HepG2 (cell line): ENCODE results near the gene ZNF792. TPM values are rescaled to one million over a fixed set of nuclear protein-coding genes. Genes with fewer than 3 reads are reported as not detected.
A peak's percentile ranks its signal among the peaks of the same experiment; 100 is the strongest.

ENCODE experiments used
- ARID2 ChIP-seq: sonication (generic); formaldehyde crosslinking; IDR thresholded peaks from 2 replicates; pipeline ENCODE4 v1.8.1; 2022; ENCODE audit warnings: mild to moderate bottlenecking, missing genetic modification reagents, borderline replicate concordance
- ARNTL ChIP-seq: sonication (generic); formaldehyde crosslinking; IDR thresholded peaks from 2 replicates; pipeline ENCODE4 v1.4.0; 2020; ENCODE audit warnings: mild to moderate bottlenecking, missing genetic modification reagents
- BORCS8-MEF2B ChIP-seq: sonication (generic); formaldehyde crosslinking; IDR thresholded peaks from 2 replicates; pipeline ENCODE4 v1.8.0; 2022; ENCODE audit warnings: mild to moderate bottlenecking, missing genetic modification reagents
- KAT2B ChIP-seq: fragments of 150-350 bp; IDR thresholded peaks from 2 replicates; pipeline ENCODE4 v1.6.1; 2014; ENCODE audit warnings: low read depth, low read length, borderline replicate concordance
- KMT2A ChIP-seq: sonication (generic); formaldehyde crosslinking; IDR thresholded peaks from 2 replicates; pipeline ENCODE4 v1.4.0; 2020; ENCODE audit warnings: missing genetic modification reagents
- NR1H2 ChIP-seq: sonication (generic); formaldehyde crosslinking; IDR thresholded peaks from 2 replicates; pipeline ENCODE4 v1.8.1; 2022; ENCODE audit warnings: low read depth, missing genetic modification reagents, borderline replicate concordance
- NR2F6 ChIP-seq, 2 experiments: IDR thresholded peaks; 2 replicates each; pipeline ENCODE4 v1.6.1; 2016; ENCODE audit warnings: antibody characterized with exemption in 1 of 2, mild to moderate bottlenecking in 1 of 2
- PITX1 ChIP-seq: sonication (generic); formaldehyde crosslinking; IDR thresholded peaks from 2 replicates; pipeline ENCODE4 v1.5.1; 2020; ENCODE audit warnings: mild to moderate bottlenecking, missing genetic modification reagents
- SMC3 ChIP-seq: IDR thresholded peaks from 2 replicates; pipeline ENCODE4 v1.6.1; 2011; ENCODE audit warnings: low read length, improper control_type of control experiment
- ZNF296 ChIP-seq: sonication (generic); formaldehyde crosslinking; conservative IDR thresholded peaks from 2 replicates; pipeline ENCODE4 v1.5.0; 2020; ENCODE audit warnings: mild to moderate bottlenecking, missing genetic modification reagents
- ZNF30 ChIP-seq: sonication (generic); formaldehyde crosslinking; IDR thresholded peaks from 2 replicates; pipeline ENCODE4 v1.5.0; 2020; ENCODE audit warnings: mild to moderate bottlenecking, missing genetic modification reagents
- ZNF382 ChIP-seq: sonication (generic); formaldehyde crosslinking; IDR thresholded peaks from 2 replicates; pipeline ENCODE4 v1.5.0; 2020; ENCODE audit warnings: missing genetic modification reagents, mild to moderate bottlenecking, borderline replicate concordance
- ZNF761 ChIP-seq: sonication (generic); formaldehyde crosslinking; conservative IDR thresholded peaks from 2 replicates; pipeline ENCODE4 v1.4.0; 2020; ENCODE audit warnings: mild to moderate bottlenecking, missing genetic modification reagents
- polyA plus RNA-seq, 8 experiments: library from polyadenylated mRNA; depleted of rRNA in 3 of 8; stranded (reverse) in 7 of 8; unstranded in 1 of 8; fragments of >200 nt; fragmentation: Illumina TruSeq in 4 of 8; extraction: Trizol in 4 of 8; gene quantifications; 2 replicates each; pipeline versions ENCODE4 v1.2.1 to v1.2.3, GENCODE V29; 2011 to 2016; ENCODE audit warnings: low read depth in 4 of 8, missing spikeins in 1 of 8, mixed read lengths in 1 of 8; ENCODE audit not compliant: insufficient read depth in 1 of 8
- total RNA-seq, 5 experiments: library from RNA; depleted of rRNA; stranded (reverse); fragments of >200 nt; fragmentation: Illumina TruSeq; extraction: Trizol; gene quantifications; 2 replicates each; pipeline ENCODE4 v1.2.3, GENCODE V29; 2016; ENCODE audit warnings: low read depth in 1 of 5
- TF ChIP-seq, protein P1 (sequence below): sonication (generic); formaldehyde crosslinking; IDR thresholded peaks from 2 replicates; pipeline ENCODE4 v1.8.0; 2023; ENCODE audit warnings: mild to moderate bottlenecking, missing genetic modification reagents
- TF ChIP-seq, protein P2 (sequence below): sonication (generic); formaldehyde crosslinking; conservative IDR thresholded peaks from 2 replicates; pipeline ENCODE4 v1.4.0; 2020; ENCODE audit warnings: missing genetic modification reagents
- TF ChIP-seq, protein P3 (sequence below): sonication (generic); formaldehyde crosslinking; IDR thresholded peaks from 2 replicates; pipeline ENCODE4 v1.4.0; 2020; ENCODE audit warnings: mild to moderate bottlenecking, missing genetic modification reagents
- TF ChIP-seq, protein P4 (sequence below): IDR thresholded peaks from 2 replicates; pipeline ENCODE4 v1.6.1; 2016
- TF ChIP-seq, protein P5 (sequence below): sonication (generic); formaldehyde crosslinking; IDR thresholded peaks from 2 replicates; pipeline ENCODE4 v1.8.1; 2023; ENCODE audit warnings: mild to moderate bottlenecking, missing genetic modification reagents
- TF ChIP-seq, protein P6 (sequence below): sonication (generic); formaldehyde crosslinking; IDR thresholded peaks from 2 replicates; pipeline ENCODE4 v1.4.0; 2020; ENCODE audit warnings: mild to moderate bottlenecking, missing genetic modification reagents
- TF ChIP-seq, protein P7 (sequence below): IDR thresholded peaks from 2 replicates; pipeline ENCODE4 v1.6.1; 2016; ENCODE audit warnings: missing genetic modification reagents, missing compliant biosample characterization

ZNF792 gene
- total and polyA plus RNA-seq, 2 of the 13 experiments (the other 11 are each of a cell fraction or from before 2014, with no cell fraction given) = 5.5 to 11.5 TPM

DNA sequence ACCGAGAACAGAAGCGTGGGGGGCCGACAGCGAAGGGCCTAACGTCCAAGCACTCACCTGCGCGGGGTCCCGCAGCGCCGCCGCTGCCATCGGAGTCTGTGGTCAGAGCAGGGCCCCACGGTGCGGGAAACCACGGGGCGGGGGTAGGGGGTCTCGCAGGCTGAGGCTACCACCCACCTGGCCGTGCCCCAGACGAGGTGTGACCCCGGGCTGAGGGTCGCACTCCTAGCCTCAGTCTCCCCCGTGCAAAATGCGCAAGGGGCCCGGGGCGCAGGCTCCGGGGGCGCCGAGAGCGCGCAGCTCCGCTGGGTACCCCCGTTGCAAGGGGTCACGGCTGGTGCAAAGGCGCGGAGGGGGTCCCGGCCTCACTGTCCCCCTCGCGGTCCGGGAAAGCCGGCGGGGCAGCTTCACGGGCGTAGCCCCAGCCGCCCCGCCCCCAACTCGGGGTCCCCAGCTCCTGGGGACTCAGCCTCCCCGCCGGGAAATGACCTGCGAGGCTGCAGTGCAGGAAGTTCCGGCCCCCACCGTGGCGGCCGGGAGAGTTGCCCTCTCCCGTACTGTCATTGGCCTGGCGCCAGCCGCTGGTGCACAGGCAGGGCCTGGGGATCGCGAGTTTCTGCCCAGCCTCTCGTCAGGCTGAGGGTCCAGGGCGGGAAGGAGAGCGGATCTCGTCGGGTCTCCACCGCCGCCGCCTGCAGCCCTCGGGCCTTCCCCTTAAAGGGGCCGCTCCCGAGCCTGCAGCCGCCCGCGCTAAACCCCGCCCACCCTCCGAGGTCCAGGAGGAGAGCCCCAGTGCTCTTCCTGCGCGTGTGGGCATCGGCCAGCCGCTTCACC is at the start of gene ZNF792 (continued):
- TF ChIP-seq, protein P1, sequence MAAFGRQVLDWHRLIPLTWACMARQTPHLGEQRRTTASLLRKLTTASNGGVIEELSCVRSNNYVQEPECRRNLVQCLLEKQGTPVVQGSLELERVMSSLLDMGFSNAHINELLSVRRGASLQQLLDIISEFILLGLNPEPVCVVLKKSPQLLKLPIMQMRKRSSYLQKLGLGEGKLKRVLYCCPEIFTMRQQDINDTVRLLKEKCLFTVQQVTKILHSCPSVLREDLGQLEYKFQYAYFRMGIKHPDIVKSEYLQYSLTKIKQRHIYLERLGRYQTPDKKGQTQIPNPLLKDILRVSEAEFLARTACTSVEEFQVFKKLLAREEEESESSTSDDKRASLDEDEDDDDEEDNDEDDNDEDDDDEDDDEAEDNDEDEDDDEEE (CRISPR knock-in tag) = peak; percentile 56; the same call in 1 of the 2 replicates
- TF ChIP-seq ARID2 (CRISPR knock-in tag) = 0 out of 2 replicates have a peak, but pooled peaks have one; percentile 45
- peak; percentile 33; the same call in 1 of the 2 replicates for TF ChIP-seq PITX1 (CRISPR knock-in tag)
- TF ChIP-seq, protein P2, sequence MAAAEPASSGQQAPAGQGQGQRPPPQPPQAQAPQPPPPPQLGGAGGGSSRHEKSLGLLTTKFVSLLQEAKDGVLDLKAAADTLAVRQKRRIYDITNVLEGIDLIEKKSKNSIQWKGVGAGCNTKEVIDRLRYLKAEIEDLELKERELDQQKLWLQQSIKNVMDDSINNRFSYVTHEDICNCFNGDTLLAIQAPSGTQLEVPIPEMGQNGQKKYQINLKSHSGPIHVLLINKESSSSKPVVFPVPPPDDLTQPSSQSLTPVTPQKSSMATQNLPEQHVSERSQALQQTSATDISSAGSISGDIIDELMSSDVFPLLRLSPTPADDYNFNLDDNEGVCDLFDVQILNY (CRISPR knock-in tag) = 0 out of 2 replicates have a peak, but pooled peaks have one; percentile 60
- peak; percentile 60; the same call in 1 of the 2 replicates for TF ChIP-seq BORCS8-MEF2B (CRISPR knock-in tag)
- TF ChIP-seq, protein P3, sequence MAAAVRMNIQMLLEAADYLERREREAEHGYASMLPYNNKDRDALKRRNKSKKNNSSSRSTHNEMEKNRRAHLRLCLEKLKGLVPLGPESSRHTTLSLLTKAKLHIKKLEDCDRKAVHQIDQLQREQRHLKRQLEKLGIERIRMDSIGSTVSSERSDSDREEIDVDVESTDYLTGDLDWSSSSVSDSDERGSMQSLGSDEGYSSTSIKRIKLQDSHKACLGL (CRISPR knock-in tag) = peak; percentile 38; the same call in 1 of the 2 replicates
- TF ChIP-seq KMT2A = 0 out of 2 replicates have a peak, but pooled peaks have one; percentile 37
- no peak for TF ChIP-seq NR1H2 (CRISPR knock-in tag)
- TF ChIP-seq ARNTL = peak; percentile 28; the same call in 1 of the 2 replicates
- TF ChIP-seq ZNF382 (CRISPR knock-in tag) = no peak
- no peak for TF ChIP-seq ZNF296 (CRISPR knock-in tag)
- TF ChIP-seq, protein P4, sequence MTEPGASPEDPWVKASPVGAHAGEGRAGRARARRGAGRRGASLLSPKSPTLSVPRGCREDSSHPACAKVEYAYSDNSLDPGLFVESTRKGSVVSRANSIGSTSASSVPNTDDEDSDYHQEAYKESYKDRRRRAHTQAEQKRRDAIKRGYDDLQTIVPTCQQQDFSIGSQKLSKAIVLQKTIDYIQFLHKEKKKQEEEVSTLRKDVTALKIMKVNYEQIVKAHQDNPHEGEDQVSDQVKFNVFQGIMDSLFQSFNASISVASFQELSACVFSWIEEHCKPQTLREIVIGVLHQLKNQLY (CRISPR knock-in tag) = peak; percentile 37; the same call in 1 of the 2 replicates
- TF ChIP-seq, protein P5, sequence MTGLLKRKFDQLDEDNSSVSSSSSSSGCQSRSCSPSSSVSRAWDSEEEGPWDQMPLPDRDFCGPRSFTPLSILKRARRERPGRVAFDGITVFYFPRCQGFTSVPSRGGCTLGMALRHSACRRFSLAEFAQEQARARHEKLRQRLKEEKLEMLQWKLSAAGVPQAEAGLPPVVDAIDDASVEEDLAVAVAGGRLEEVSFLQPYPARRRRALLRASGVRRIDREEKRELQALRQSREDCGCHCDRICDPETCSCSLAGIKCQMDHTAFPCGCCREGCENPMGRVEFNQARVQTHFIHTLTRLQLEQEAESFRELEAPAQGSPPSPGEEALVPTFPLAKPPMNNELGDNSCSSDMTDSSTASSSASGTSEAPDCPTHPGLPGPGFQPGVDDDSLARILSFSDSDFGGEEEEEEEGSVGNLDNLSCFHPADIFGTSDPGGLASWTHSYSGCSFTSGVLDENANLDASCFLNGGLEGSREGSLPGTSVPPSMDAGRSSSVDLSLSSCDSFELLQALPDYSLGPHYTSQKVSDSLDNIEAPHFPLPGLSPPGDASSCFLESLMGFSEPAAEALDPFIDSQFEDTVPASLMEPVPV (CRISPR knock-in tag) = peak; percentile 33; the same call in 1 of the 2 replicates
- TF ChIP-seq, protein P6, sequence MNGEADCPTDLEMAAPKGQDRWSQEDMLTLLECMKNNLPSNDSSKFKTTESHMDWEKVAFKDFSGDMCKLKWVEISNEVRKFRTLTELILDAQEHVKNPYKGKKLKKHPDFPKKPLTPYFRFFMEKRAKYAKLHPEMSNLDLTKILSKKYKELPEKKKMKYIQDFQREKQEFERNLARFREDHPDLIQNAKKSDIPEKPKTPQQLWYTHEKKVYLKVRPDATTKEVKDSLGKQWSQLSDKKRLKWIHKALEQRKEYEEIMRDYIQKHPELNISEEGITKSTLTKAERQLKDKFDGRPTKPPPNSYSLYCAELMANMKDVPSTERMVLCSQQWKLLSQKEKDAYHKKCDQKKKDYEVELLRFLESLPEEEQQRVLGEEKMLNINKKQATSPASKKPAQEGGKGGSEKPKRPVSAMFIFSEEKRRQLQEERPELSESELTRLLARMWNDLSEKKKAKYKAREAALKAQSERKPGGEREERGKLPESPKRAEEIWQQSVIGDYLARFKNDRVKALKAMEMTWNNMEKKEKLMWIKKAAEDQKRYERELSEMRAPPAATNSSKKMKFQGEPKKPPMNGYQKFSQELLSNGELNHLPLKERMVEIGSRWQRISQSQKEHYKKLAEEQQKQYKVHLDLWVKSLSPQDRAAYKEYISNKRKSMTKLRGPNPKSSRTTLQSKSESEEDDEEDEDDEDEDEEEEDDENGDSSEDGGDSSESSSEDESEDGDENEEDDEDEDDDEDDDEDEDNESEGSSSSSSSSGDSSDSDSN (CRISPR knock-in tag) = peak; percentile 59; the same call in 1 of the 2 replicates
- TF ChIP-seq NR2F6 (IDR thresholded peaks at IDR 0.05) = no peak
- peak; percentile 45; the same call in 1 of the 2 replicates for TF ChIP-seq NR2F6 (CRISPR knock-in tag; IDR thresholded peaks at IDR 0.05)
- TF ChIP-seq, protein P7, sequence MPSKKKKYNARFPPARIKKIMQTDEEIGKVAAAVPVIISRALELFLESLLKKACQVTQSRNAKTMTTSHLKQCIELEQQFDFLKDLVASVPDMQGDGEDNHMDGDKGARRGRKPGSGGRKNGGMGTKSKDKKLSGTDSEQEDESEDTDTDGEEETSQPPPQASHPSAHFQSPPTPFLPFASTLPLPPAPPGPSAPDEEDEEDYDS = peak; percentile 44; the same call in 1 of the 2 replicates
- no peak for TF ChIP-seq SMC3
- TF ChIP-seq KAT2B = no peak
- TF ChIP-seq ZNF30 (CRISPR knock-in tag) = 0 out of 2 replicates have a peak, but pooled peaks have one; percentile 75
- peak; percentile 53; the same call in 1 of the 2 replicates for TF ChIP-seq ZNF761 (CRISPR knock-in tag)
